ENCODE measurements around the gene PPP1R2.
"Not testable (repeated sequence)": the region's sequence is repeated elsewhere in the genome, so short reads cannot be mapped to it uniquely, and the experiment has no call there.

Gene PPP1R2

GRCh38 chr3:195542698-195543499, at the start of gene PPP1R2:
Gene PPP1R2, minus strand, starts transcription at chr3:195543325. Its CDS starts 300 bp downstream, at chr3:195543025.
- DNase-seq = peak; percentile 91

GRCh38 chr3:195591852-195592251, 48.7 kb upstream of the PPP1R2 start:
- no peak for DNase-seq

GRCh38 chr3:195591220-195591619, 48.1 kb upstream of the PPP1R2 start:
- no peak for DNase-seq

- not testable (repeated sequence) for DNase-seq
Measured at GRCh38 chr3:195590381-195590780, 47.3 kb upstream of the PPP1R2 start.

- DNase-seq = not testable (repeated sequence)
Measured at GRCh38 chr3:195589796-195590195, 46.7 kb upstream of the PPP1R2 start.

GRCh38 chr3:195587824-195588223, 44.7 kb upstream of the PPP1R2 start:
- no peak for DNase-seq

GRCh38 chr3:195587406-195587805, 44.3 kb upstream of the PPP1R2 start:
- DNase-seq = no peak

- DNase-seq = no peak
Measured at GRCh38 chr3:195584543-195584870, 41.4 kb upstream of the PPP1R2 start.

GRCh38 chr3:195583831-195584542, 40.9 kb upstream of the PPP1R2 start, which contains the start of gene APOD:
Gene APOD, minus strand, starts transcription at chr3:195583940. Its CDS starts 4,479 bp downstream, at chr3:195579461.
- DNase-seq = no peak

GRCh38 chr3:195582947-195583346, 39.8 kb upstream of the PPP1R2 start:
- DNase-seq = no peak

GRCh38 chr3:195580744-195581443, 37.8 kb upstream of the PPP1R2 start:
- no peak for DNase-seq

- DNase-seq = no peak
Measured at GRCh38 chr3:195579281-195579680, 36.2 kb upstream of the PPP1R2 start.

- no peak for DNase-seq
Measured at GRCh38 chr3:195578565-195578964, 35.4 kb upstream of the PPP1R2 start.

- DNase-seq = no peak
Measured at GRCh38 chr3:195577645-195578177, 34.6 kb upstream of the PPP1R2 start.

- no peak for DNase-seq
Measured at GRCh38 chr3:195574497-195575304, 31.6 kb upstream of the PPP1R2 start.

- DNase-seq = no peak
Measured at GRCh38 chr3:195573611-195574496, 30.7 kb upstream of the PPP1R2 start.

- DNase-seq = no peak
Measured at GRCh38 chr3:195571361-195571760, 28.2 kb upstream of the PPP1R2 start.

- no peak for DNase-seq
Measured at GRCh38 chr3:195570912-195571311, 27.8 kb upstream of the PPP1R2 start.

- no peak for DNase-seq
Measured at GRCh38 chr3:195570344-195570743, 27.2 kb upstream of the PPP1R2 start.

- DNase-seq = no peak
Measured at GRCh38 chr3:195568630-195569029, 25.5 kb upstream of the PPP1R2 start.

- DNase-seq = no peak
Measured at GRCh38 chr3:195566797-195567196, 23.7 kb upstream of the PPP1R2 start.

Data from CD4-positive, alpha-beta T cell treated with Interleukin-12 subunit alpha and Interleukin-12 subunit beta, for 1 hour (primary cell).